MV-4-11 (cell line): Measurements from ENCODE around the gene VWA3B.
"Not testable (repeated sequence)": the region's sequence is repeated elsewhere in the genome, so short reads cannot be mapped to it uniquely, and the experiment has no call there.

ENCODE experiments used
- DNase-seq: peaks from one replicate; lab custom pipeline; 2025; lab: John Stamatoyannopoulos, UW

The VWA3B gene

GRCh38 chr2:98137196-98137595 lies 50.2 kb downstream of the VWA3B start:
- no peak for DNase-seq

DNA sequence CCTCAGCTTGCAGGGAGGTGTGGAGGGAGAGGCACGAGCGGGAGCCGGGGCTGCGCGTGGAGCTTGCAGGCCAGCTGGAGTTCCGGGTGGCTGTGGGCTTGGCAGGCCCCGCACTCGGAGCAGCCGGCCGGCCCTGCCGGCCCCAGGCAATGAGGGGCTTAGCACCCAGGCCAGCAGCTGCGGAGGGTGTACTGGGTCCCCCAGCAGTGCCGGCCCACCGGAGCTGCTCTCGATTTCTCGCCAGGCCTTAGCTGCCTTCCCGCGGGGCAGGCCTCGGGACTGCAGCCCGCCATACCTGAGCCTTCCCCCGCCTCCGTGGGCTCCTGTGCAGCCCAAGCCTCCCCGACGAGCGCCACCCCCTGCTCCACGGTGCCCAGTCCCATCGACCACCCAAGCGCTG lies 52.0 kb downstream of the VWA3B start:
- not testable (repeated sequence) for DNase-seq

DNA sequence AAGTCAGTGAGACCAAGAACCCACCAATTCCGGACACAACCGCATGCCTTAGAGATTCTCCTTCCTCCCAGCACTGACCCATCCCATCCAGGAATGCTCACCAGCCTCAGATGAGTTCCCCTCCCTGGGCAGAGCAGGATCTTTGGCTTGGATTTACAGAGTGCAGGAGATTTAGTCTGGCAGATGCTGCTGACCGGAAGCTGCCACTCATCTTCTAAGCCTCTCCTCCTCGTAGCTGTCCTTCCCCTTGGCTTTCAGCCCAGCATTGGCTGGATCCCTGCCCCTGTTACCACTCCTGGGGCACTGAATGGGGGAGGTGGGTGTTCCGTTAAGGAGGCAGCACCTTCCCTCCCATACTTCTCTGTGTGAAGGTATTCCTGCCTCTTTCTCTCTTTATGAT lies 53.2 kb downstream of the VWA3B start:
- DNase-seq, result no peak

DNA sequence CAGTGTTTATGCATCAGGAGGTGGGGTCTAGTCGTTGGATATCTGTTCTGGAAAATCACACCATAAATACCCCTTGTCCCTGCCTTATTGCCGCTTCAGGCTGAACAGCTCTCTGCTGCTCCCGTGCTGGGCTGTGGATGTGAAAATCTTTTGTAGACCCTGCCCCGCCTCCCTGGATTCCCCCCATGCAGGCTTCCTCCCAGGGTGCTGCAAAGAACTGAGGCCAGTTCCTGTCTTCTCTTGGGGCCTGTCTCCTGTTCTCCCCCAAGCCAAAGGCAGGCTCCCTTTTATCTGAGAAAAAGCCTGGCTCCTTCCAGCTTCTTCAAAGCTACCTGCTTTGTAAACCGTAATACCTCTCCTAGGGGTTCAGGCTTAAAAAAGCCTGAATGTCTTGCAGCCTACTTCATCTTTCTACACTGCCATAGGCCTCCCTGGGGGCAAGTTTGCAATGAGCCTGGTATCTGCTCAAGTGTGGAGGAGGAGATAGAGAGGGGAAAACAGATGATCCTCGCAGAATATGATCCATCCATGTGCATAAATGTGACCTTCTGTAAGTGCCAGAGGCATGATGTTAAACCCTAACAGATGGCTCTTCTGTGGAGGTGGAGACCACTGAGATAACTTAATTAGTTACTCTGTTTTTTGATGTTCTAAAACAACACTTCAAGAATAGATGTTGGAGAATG lies 55.3 kb downstream of the VWA3B start:
- DNase-seq, result no peak

GRCh38 chr2:98145070-98145469 lies 58.1 kb downstream of the VWA3B start:
- no peak for DNase-seq

DNA sequence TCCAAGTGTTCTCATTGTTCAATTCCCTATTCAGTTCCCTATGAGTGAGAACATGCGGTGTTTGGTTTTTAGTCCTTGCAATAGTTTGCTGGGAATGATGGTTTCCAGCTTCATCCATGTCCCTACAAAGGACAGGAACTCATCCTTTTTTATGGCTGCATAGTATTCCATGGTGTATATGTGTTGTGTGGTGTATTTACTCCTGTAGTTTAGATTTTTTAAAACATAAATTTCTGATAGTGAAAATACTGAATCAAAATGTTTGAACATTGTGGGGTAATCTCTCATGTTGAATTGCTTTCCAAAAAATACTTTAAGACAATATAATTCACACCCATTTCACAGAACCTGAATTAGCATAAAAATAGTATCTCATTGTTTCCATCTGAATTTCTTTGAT lies 60.9 kb downstream of the VWA3B start:
- DNase-seq, result not testable (repeated sequence)

DNA sequence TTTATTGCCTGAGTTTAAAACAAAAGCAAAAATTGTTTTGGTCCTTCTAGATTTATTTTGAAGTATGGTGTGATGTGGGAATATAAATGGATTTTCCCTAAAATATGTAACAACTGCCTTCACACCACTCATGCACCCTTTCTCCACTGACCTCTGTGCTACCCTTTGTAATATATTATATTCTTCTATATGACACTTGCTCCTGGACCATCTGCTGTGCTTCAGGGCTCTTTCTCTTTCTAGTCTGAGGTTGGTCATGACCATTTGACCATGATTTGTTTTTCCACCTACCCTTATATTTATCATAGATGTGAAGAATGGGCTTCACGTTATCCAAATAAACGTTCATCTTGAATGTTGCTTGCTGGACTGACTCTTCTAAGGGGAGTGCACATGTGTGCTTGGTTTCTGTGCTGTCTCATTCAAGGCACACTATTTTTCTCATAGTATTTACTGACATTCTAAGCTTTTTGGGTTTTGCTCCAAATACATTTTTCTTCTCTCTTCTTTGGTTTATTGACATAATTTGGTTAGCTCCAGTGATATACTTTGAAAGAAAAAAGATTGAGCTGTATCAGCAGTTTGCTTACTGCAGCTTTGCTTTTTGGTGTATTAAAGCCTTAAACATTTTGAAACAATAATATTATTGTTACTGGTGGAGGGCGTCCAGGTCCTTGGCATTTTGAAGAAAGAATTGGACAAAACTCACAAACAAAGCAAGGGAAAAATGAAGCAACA lies 61.8 kb downstream of the VWA3B start:
- DNase-seq, result no peak

- DNase-seq, result no peak
These were observed 62.3 kb downstream of the VWA3B start for GRCh38 chr2:98149333-98149697.

- DNase-seq, result no peak
These were observed 66.5 kb downstream of the VWA3B start for GRCh38 chr2:98153481-98153880.

GRCh38 chr2:98155291-98155690 lies 68.3 kb downstream of the VWA3B start:
- DNase-seq, result no peak

DNA sequence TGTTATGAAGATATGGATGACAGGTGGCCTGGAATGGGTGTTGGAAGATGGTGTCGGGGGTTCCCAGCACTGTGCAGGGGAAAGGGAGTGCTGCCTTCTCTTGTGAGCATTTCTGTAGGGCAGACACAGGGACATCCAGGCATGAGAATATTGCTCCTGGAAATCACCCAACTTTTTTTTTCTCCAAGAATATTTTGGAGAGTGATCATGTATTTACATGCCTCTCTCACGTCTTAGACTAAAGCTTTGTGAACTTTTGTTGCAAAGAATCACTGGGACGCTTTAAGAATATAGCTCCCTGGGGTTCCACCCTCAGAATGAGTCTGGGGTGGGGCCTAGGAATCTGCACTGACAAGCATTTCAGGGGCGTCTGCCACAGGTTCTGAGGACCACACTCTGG lies 68.7 kb downstream of the VWA3B start:
- DNase-seq, result no peak

GRCh38 chr2:98156304-98156703 lies 69.3 kb downstream of the VWA3B start:
- no peak for DNase-seq

GRCh38 chr2:98157557-98157956 lies 70.6 kb downstream of the VWA3B start:
- no peak for DNase-seq

DNA sequence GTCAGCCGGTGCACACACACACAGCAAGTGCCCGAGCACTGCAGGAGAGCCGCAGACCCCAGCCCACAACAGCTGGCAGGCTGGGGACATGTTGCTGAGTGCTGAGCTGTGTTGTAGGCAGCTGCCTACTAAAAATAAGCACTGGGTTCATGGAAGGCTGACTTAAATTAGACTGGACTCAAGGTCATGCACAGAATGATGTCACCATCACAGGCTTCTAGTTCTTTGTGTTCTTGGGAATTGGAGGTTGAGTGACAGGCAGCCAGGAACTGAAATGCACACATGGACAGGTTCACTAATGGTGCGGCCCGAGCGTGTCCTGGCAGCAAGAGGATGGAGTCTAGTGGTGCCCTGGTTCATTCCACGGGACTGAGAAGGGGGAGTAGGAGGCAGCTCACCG lies 71.3 kb downstream of the VWA3B start:
- DNase-seq, result no peak

GRCh38 chr2:98160554-98160953 lies 73.6 kb downstream of the VWA3B start:
- no peak for DNase-seq

- no peak for DNase-seq
These were observed 74.2 kb downstream of the VWA3B start for GRCh38 chr2:98161186-98161585.

DNA sequence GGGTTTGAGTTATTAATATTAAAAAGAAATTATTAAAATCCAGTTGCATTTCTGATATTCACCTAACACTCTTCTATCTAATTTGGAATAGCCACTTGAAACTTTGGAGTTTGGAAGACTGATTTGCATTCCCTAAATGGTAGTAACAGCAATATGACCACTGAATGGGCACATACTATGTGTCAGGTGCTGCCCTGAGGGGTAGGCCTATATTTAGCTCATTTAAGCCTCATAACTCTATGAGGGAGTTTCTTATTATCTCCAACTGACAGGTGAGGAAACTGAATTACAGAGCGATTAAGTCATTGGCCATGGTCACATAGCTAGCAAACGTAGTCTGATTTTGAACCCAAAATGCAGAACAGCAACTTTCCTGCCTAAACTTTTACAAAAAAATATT lies 77.3 kb downstream of the VWA3B start:
- no peak for DNase-seq

- DNase-seq, result no peak
These were observed 78.6 kb downstream of the VWA3B start for GRCh38 chr2:98165516-98166071.

GRCh38 chr2:98167916-98168315 lies 80.9 kb downstream of the VWA3B start:
- no peak for DNase-seq

GRCh38 chr2:98170076-98170475 lies 83.1 kb downstream of the VWA3B start:
- no peak for DNase-seq

DNA sequence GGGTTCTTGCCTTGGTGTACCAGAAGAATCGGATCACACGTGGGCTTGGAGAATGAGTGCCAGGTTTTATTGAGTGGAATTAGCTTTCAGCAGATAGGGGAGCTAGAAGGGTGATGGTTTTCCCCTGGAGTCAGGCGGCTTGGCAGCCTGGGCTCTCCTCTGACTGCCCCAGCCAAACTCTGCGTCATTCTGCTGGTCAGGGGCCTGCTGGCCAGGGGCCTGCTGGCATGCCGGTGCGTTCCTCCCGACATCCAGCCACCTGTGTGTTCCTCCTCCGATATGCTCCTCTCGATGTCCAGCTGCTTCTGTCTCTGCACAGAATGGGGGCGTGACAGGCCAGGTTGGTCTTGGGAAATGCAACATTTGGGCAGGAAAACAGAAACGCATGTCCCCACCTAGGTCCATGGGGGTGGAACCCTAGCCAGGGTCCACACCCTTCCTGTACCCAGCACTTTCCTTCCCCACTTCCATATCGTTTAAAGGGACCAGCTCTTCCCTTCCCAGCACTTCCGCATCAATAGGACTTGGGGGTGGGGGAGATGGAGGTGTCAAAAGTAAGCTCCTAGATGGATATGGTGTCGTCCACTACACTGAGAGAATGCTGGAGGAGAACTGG lies 85.3 kb downstream of the VWA3B start:
- no peak for DNase-seq

- peak; percentile 82 for DNase-seq
These were observed 86.0 kb downstream of the VWA3B start for GRCh38 chr2:98172951-98173350.

DNA sequence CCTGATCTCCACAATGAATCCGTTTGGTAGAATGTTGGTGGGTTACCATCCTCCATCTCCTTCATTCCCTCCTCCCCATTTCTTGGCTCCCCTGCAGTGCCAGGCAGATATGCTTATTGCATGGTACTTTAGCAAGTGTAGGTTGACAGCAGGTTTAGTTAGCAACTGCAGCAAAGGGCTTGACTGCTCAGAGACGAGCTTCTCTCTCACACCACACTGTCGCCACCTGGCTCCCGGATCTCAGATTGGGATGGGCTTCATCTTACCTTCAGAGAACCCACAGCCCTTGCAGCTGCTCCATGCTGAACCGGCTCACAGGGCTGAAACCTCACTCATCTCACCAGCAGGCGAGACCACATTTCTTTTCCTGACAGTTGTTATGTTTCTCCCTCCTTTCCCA lies 88.8 kb downstream of the VWA3B start:
- no peak for DNase-seq
